SK-N-SH treated with all-trans-retinoic acid at 6 μM for 48 hours (cell line): Measurements from ENCODE around the gene ARID5A.

Source experiments
- ARNTL ChIP-seq: fragments of 450-650 bp; formaldehyde crosslinking; IDR thresholded peaks from 2 replicates; pipeline ENCODE4 v1.5.0; 2020; ENCODE audit warnings: low read depth, mild to moderate bottlenecking, moderate library complexity, borderline replicate concordance
- BACH2 ChIP-seq: fragments of 250-450 bp; sonication (Bioruptor Pico); IDR thresholded peaks from 2 replicates; pipeline ENCODE4 v1.9.0; 2021; ENCODE audit warnings: mild to moderate bottlenecking, borderline replicate concordance
- ESRRG ChIP-seq: fragments of 250-450 bp; sonication (Bioruptor Pico); IDR thresholded peaks from 2 replicates; pipeline ENCODE4 v1.6.1; 2021; ENCODE audit warnings: mild to moderate bottlenecking
- RARB ChIP-seq: fragments of 250-450 bp; sonication (Bioruptor Pico); IDR thresholded peaks from 2 replicates; pipeline ENCODE4 v1.8.0; 2021; ENCODE audit warnings: mild to moderate bottlenecking, moderate library complexity
- SNAI2 ChIP-seq: fragments of 250-450 bp; sonication (Bioruptor Pico); IDR thresholded peaks from 2 replicates; pipeline ENCODE4 v1.5.0; 2020; ENCODE audit warnings: mild to moderate bottlenecking, moderate library complexity
- TCF4 ChIP-seq: fragments of 250-450 bp; sonication (Bioruptor Pico); IDR thresholded peaks from 2 replicates; pipeline ENCODE4 v1.8.0; 2021; ENCODE audit warnings: mild to moderate bottlenecking, moderate library complexity, borderline replicate concordance
- ZFP3 ChIP-seq: fragments of 250-450 bp; sonication (Bioruptor Pico); IDR thresholded peaks from 2 replicates; pipeline ENCODE4 v1.5.0; 2020; ENCODE audit warnings: mild to moderate bottlenecking, moderate library complexity
- ZNF565 ChIP-seq: fragments of 450-650 bp; formaldehyde crosslinking; conservative IDR thresholded peaks from 2 replicates; pipeline ENCODE4 v1.5.0; 2020; ENCODE audit warnings: low read depth, mild to moderate bottlenecking, moderate library complexity
- TF ChIP-seq, protein P1 (sequence below): fragments of 250-450 bp; sonication (Bioruptor Pico); IDR thresholded peaks from 2 replicates; pipeline ENCODE4 v1.8.0; 2020; ENCODE audit warnings: mild to moderate bottlenecking, moderate library complexity, borderline replicate concordance
- TF ChIP-seq, protein P2 (sequence below): fragments of 250-450 bp; sonication (Bioruptor Pico); IDR thresholded peaks from 2 replicates; pipeline ENCODE4 v1.5.1; 2020; ENCODE audit warnings: low read depth, mild to moderate bottlenecking, moderate library complexity

DNA sequence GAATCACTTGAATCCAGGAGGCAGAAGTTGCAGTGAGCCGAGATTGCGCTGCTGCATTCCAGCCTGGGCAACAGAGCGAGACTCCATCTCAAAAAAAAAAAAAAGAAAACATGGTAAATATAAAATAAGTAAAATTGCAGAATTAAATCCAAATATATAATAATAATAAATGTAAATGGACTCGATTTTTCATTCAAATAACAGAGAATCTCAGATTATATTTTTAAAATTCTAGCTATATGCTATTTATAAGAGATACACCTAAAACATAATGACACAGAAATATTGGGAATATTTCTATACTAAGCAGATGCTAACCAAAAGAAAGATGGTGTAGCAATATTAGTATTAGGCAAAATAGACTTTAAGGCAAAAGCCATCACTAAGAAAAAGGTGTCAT lies 16.3 kb upstream of the ARID5A start:
- TF ChIP-seq, protein P1, sequence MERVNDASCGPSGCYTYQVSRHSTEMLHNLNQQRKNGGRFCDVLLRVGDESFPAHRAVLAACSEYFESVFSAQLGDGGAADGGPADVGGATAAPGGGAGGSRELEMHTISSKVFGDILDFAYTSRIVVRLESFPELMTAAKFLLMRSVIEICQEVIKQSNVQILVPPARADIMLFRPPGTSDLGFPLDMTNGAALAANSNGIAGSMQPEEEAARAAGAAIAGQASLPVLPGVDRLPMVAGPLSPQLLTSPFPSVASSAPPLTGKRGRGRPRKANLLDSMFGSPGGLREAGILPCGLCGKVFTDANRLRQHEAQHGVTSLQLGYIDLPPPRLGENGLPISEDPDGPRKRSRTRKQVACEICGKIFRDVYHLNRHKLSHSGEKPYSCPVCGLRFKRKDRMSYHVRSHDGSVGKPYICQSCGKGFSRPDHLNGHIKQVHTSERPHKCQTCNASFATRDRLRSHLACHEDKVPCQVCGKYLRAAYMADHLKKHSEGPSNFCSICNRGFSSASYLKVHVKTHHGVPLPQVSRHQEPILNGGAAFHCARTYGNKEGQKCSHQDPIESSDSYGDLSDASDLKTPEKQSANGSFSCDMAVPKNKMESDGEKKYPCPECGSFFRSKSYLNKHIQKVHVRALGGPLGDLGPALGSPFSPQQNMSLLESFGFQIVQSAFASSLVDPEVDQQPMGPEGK (CRISPR knock-in tag): no peak
- TF ChIP-seq ESRRG (no peak), BACH2 (no peak), ZNF565 (CRISPR knock-in tag) (no peak), RARB (CRISPR knock-in tag) (no peak), ARNTL (CRISPR knock-in tag) (no peak), ZFP3 (CRISPR knock-in tag) (no peak), SNAI2 (CRISPR knock-in tag) (no peak), TCF4 (no peak)
- TF ChIP-seq, protein P2, sequence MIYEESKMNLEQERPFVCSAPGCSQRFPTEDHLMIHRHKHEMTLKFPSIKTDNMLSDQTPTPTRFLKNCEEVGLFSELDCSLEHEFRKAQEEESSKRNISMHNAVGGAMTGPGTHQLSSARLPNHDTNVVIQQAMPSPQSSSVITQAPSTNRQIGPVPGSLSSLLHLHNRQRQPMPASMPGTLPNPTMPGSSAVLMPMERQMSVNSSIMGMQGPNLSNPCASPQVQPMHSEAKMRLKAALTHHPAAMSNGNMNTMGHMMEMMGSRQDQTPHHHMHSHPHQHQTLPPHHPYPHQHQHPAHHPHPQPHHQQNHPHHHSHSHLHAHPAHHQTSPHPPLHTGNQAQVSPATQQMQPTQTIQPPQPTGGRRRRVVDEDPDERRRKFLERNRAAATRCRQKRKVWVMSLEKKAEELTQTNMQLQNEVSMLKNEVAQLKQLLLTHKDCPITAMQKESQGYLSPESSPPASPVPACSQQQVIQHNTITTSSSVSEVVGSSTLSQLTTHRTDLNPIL (CRISPR knock-in tag): no peak
